Occipital lobe (tissue), 1 donor: ENCODE measurements around the gene TMEM88. TPM values are rescaled to one million over a fixed set of nuclear protein-coding genes. Genes with fewer than 3 reads are reported as not detected.

ENCODE experiments used
- total RNA-seq: library from RNA; depleted of rRNA; stranded (reverse); fragments of >200 nt; gene quantifications from one replicate; pipeline ENCODE4 v1.2.3, GENCODE V29; 2014

Gene TMEM88
- total RNA-seq, 1 donor from 2014 or later = 1.2 TPM

Other genes starting within 250 kb of the TMEM88 start
- 51.9 TPM for gene FXR2, start 240.2 kb upstream of the TMEM88 start, total RNA-seq
- 32.8 TPM for gene SAT2, start 227.2 kb upstream of the TMEM88 start, total RNA-seq
- not detected for gene SHBG, start 224.9 kb upstream of the TMEM88 start, total RNA-seq
- gene ATP1B2, start 204.1 kb upstream of the TMEM88 start, total RNA-seq = 5.0 TPM
- gene TP53, start 167.6 kb upstream of the TMEM88 start, total RNA-seq = 9.4 TPM
- gene WRAP53, start 166.6 kb upstream of the TMEM88 start, total RNA-seq = 9.5 TPM
- gene EFNB3, start 149.9 kb upstream of the TMEM88 start, total RNA-seq = 13.7 TPM
- 0.62 TPM for gene DNAH2, start 137.3 kb upstream of the TMEM88 start, total RNA-seq
- 16.4 TPM for gene KDM6B, start 20.8 kb upstream of the TMEM88 start, total RNA-seq
- 20.1 TPM for gene NAA38, start 2.5 kb downstream of the TMEM88 start, total RNA-seq
- gene CYB5D1, start 2.9 kb downstream of the TMEM88 start, total RNA-seq = 14.2 TPM
- gene CHD3, start 33.7 kb downstream of the TMEM88 start, total RNA-seq = 337 TPM
- gene RNF227, start 61.2 kb downstream of the TMEM88 start, total RNA-seq = 7.3 TPM
- 2.7 TPM for gene KCNAB3, start 74.8 kb downstream of the TMEM88 start, total RNA-seq
- gene TRAPPC1, start 76.9 kb downstream of the TMEM88 start, total RNA-seq = 22.3 TPM
- 23.4 TPM for gene CNTROB, start 77.1 kb downstream of the TMEM88 start, total RNA-seq
- gene GUCY2D, start 147.5 kb downstream of the TMEM88 start, total RNA-seq = 0.16 TPM
- 0.16 TPM for gene ALOX15B, start 184.0 kb downstream of the TMEM88 start, total RNA-seq
- 1.4 TPM for gene ALOX12B, start 232.7 kb downstream of the TMEM88 start, total RNA-seq